ENCODE data around the gene SF3B5.

DNA sequence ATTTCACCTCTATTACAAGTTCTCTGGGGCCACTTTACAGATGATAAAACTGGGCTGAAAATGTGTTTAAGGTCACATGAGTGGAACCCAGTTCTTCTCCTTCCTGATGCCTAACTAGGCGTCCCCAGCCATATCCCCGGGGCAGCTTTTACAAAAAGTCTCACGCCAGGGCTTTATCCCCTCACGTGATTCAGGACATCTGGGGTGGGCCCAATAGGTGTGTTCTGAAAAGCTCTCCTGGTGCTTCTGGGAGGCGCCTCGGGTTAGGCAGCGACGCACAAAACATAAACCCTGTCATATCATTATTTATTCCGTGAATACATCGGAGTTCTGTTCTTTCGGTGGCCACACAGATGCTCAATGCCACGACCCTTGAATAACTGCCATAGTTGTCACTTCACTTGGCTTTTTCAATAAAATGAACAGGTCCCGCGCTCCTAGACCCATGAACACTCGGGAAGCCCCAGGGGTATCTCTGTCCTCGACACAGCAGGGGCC lies 32.1 kb downstream of the SF3B5 start:
- TF ChIP-seq, protein P1, sequence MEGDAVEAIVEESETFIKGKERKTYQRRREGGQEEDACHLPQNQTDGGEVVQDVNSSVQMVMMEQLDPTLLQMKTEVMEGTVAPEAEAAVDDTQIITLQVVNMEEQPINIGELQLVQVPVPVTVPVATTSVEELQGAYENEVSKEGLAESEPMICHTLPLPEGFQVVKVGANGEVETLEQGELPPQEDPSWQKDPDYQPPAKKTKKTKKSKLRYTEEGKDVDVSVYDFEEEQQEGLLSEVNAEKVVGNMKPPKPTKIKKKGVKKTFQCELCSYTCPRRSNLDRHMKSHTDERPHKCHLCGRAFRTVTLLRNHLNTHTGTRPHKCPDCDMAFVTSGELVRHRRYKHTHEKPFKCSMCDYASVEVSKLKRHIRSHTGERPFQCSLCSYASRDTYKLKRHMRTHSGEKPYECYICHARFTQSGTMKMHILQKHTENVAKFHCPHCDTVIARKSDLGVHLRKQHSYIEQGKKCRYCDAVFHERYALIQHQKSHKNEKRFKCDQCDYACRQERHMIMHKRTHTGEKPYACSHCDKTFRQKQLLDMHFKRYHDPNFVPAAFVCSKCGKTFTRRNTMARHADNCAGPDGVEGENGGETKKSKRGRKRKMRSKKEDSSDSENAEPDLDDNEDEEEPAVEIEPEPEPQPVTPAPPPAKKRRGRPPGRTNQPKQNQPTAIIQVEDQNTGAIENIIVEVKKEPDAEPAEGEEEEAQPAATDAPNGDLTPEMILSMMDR (IDR thresholded peaks at IDR 0.05) = no peak
- TF ChIP-seq POLR2A (IDR thresholded peaks at IDR 0.05) = no peak
